AG04450 (cell line): Measurements from ENCODE around the gene LMF2. TPM values are rescaled to one million over a fixed set of nuclear protein-coding genes. Genes with fewer than 3 reads are reported as not detected.

Experiments
- CTCF ChIA-PET: fragments of 300-600, 350-600 bp; formaldehyde crosslinking; extraction: SDS; loops from one replicate; lab custom pipeline; 2022; ENCODE audit warnings: antibody characterized with exemption, inconsistent platforms; lab: Charles Lee
- POLR2A ChIA-PET: fragments of 350-600 bp; formaldehyde crosslinking; extraction: SDS; loops from one replicate; lab custom pipeline; 2021; ENCODE audit warnings: antibody characterized with exemption, inconsistent platforms; lab: Yijun Ruan, JAX
- DNase-seq: peaks from one replicate; pipeline ENCODE4 v3.0.0-alpha.2; 2011; ENCODE audit warnings: low read depth, low spot score
- H3K27ac ChIP-seq: one replicate; pipeline ENCODE4 v1.5.1; 2012; ENCODE audit warnings: low read depth, low read length, control low read depth
- H3K27me3 ChIP-seq: one replicate; pipeline ENCODE4 v1.6.0; 2012; ENCODE audit warnings: low read length; ENCODE audit not compliant: control insufficient read depth, insufficient read depth
- H3K4me3 ChIP-seq: 2 replicates; pipeline ENCODE4 v1.5.1; 2011; ENCODE audit warnings: mild to moderate bottlenecking, low read depth, low read length, control low read depth
- H3K9me3 ChIP-seq: 2 replicates; pipeline ENCODE4 v1.5.1; 2012; ENCODE audit warnings: low read length; ENCODE audit not compliant: control insufficient read depth, insufficient read depth
- polyA plus RNA-seq: library from polyadenylated mRNA; depleted of rRNA; stranded (reverse); fragments of >200 nt; gene quantifications from 2 replicates; pipeline ENCODE4 v1.2.3, GENCODE V29; 2011
- TF ChIP-seq, protein P1 (sequence below): IDR thresholded peaks from 2 replicates; pipeline ENCODE4 v1.5.1; 2011; ENCODE audit warnings: low read depth, low read length, control low read depth, inconsistent platforms

The LMF2 gene
- polyA plus RNA-seq, 1 experiment = 25.7 TPM

GRCh38 chr22:50461979-50462540, 45.4 kb downstream of the LMF2 start:
- Histone ChIP-seq H3K27me3 (no peaks in the 10 kb centered on the region), H3K9me3 (no peaks in the 10 kb centered on the region; the same call in 1 of the 2 replicates), H3K27ac (no peak overlapping the region), H3K4me3 (no peak overlapping the region)
- ChIA-PET CTCF (interaction anchor here (0.9 kb wide), 1 partner anchor 159 kb away, joined by 3 read pairs; no protein-coding TSS in a partner anchor), POLR2A (no interaction called here)
- TF ChIP-seq, protein P1, sequence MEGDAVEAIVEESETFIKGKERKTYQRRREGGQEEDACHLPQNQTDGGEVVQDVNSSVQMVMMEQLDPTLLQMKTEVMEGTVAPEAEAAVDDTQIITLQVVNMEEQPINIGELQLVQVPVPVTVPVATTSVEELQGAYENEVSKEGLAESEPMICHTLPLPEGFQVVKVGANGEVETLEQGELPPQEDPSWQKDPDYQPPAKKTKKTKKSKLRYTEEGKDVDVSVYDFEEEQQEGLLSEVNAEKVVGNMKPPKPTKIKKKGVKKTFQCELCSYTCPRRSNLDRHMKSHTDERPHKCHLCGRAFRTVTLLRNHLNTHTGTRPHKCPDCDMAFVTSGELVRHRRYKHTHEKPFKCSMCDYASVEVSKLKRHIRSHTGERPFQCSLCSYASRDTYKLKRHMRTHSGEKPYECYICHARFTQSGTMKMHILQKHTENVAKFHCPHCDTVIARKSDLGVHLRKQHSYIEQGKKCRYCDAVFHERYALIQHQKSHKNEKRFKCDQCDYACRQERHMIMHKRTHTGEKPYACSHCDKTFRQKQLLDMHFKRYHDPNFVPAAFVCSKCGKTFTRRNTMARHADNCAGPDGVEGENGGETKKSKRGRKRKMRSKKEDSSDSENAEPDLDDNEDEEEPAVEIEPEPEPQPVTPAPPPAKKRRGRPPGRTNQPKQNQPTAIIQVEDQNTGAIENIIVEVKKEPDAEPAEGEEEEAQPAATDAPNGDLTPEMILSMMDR = no peak
- no peak for DNase-seq

GRCh38 chr22:50461536-50461935, 46.0 kb downstream of the LMF2 start:
- no peak for DNase-seq
- POLR2A ChIA-PET = no interaction called here
- Histone ChIP-seq H3K27ac (no peak overlapping the region), H3K9me3 (no peaks in the 10 kb centered on the region; the same call in 1 of the 2 replicates), H3K4me3 (no peak overlapping the region), H3K27me3 (no peaks in the 10 kb centered on the region)
- CTCF ChIA-PET = interaction anchor here (0.9 kb wide), 1 partner anchor 159 kb away, joined by 3 read pairs; no protein-coding TSS in a partner anchor
- TF ChIP-seq, protein P1 = no peak

- no peak for DNase-seq
- no peaks in the 10 kb centered on the region; the same call in 1 of the 2 replicates for H3K9me3 ChIP-seq
- POLR2A ChIA-PET = no interaction called here
- no peak overlapping the region for H3K4me3 ChIP-seq
- H3K27ac ChIP-seq = no peak overlapping the region
- no peaks in the 10 kb centered on the region for H3K27me3 ChIP-seq
- CTCF ChIA-PET = no interaction called here
- TF ChIP-seq, protein P1 = no peak
These were observed 46.6 kb downstream of the LMF2 start for GRCh38 chr22:50460938-50461337.

- CTCF ChIA-PET = no interaction called here
- DNase-seq = no peak
These were observed 47.9 kb downstream of the LMF2 start for GRCh38 chr22:50459496-50460140.

More at GRCh38 chr22:50459496-50460140, 47.9 kb downstream of the LMF2 start:
- Histone ChIP-seq H3K9me3 (no peaks in the 10 kb centered on the region; the same call in 1 of the 2 replicates), H3K27ac (no peak overlapping the region), H3K4me3 (no peak overlapping the region), H3K27me3 (no peaks in the 10 kb centered on the region)
- POLR2A ChIA-PET = no interaction called here
- TF ChIP-seq, protein P1 = no peak
